Choroid plexus epithelial cell (primary cell): ENCODE results near the gene PRDM4.
A peak's percentile ranks its signal among the peaks of the same experiment; 100 is the strongest.

Experiments used
- DNase-seq: peaks from one replicate; pipeline ENCODE4 v3.0.0-alpha.2; 2010; ENCODE audit warnings: low read depth
- H3K4me3 ChIP-seq: 2 replicates; pipeline ENCODE4 v1.5.1; 2011; ENCODE audit warnings: low read depth, mild to moderate bottlenecking, control low read depth, low read length, moderate library complexity
- TF ChIP-seq, protein P1 (sequence below): conservative IDR thresholded peaks from 2 replicates; pipeline ENCODE4 v1.5.1; 2011; ENCODE audit warnings: low read depth, mild to moderate bottlenecking, control low read depth, inconsistent platforms, low read length, moderate library complexity

PRDM4 gene, protein sequence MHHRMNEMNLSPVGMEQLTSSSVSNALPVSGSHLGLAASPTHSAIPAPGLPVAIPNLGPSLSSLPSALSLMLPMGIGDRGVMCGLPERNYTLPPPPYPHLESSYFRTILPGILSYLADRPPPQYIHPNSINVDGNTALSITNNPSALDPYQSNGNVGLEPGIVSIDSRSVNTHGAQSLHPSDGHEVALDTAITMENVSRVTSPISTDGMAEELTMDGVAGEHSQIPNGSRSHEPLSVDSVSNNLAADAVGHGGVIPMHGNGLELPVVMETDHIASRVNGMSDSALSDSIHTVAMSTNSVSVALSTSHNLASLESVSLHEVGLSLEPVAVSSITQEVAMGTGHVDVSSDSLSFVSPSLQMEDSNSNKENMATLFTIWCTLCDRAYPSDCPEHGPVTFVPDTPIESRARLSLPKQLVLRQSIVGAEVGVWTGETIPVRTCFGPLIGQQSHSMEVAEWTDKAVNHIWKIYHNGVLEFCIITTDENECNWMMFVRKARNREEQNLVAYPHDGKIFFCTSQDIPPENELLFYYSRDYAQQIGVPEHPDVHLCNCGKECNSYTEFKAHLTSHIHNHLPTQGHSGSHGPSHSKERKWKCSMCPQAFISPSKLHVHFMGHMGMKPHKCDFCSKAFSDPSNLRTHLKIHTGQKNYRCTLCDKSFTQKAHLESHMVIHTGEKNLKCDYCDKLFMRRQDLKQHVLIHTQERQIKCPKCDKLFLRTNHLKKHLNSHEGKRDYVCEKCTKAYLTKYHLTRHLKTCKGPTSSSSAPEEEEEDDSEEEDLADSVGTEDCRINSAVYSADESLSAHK

DNA sequence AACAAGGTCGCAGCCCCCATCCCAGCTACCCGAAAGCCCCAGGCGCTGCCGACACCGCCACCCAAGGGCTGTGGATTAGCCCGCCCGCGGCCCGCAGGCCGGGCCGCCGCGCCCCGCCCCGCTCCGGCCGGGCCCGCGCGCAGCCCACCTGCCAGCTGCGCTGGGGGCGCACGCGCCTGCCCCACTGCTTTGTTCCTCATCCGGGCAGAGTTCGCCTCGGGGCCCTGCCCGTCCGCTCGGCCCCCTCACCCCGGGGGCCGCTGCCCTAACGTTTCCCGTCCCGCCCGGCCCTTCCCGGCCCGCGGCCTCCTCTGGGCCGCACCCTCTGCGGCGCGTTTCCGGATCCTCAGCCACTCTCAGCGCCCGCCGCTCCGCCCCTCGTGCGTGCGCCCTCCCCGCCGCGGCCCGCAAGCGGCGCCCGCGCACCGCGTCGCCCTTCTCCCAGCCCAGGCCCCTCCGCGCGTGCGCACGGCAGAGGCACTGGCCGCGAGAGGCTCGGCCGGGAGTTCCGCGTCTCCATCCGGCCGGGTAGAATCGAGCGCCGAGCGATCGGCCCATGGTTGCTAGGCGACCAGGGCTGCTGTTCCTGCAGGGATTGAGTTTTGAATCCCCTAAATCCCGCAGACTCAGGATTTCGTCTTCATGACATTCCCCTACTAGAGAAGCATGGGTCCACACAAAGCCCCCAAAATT lies at the start of gene PRDM4:
TSS of gene PRDM4 (minus strand) at position 329 of the 693 bp plus-strand sequence. CDS start 622 bp downstream, outside the sequence.
- H3K4me3 ChIP-seq, result peak within 1 kb of the TSS; percentile 93
- TF ChIP-seq, protein P1, sequence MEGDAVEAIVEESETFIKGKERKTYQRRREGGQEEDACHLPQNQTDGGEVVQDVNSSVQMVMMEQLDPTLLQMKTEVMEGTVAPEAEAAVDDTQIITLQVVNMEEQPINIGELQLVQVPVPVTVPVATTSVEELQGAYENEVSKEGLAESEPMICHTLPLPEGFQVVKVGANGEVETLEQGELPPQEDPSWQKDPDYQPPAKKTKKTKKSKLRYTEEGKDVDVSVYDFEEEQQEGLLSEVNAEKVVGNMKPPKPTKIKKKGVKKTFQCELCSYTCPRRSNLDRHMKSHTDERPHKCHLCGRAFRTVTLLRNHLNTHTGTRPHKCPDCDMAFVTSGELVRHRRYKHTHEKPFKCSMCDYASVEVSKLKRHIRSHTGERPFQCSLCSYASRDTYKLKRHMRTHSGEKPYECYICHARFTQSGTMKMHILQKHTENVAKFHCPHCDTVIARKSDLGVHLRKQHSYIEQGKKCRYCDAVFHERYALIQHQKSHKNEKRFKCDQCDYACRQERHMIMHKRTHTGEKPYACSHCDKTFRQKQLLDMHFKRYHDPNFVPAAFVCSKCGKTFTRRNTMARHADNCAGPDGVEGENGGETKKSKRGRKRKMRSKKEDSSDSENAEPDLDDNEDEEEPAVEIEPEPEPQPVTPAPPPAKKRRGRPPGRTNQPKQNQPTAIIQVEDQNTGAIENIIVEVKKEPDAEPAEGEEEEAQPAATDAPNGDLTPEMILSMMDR, result no peak
- peak; percentile 96 for DNase-seq

DNA sequence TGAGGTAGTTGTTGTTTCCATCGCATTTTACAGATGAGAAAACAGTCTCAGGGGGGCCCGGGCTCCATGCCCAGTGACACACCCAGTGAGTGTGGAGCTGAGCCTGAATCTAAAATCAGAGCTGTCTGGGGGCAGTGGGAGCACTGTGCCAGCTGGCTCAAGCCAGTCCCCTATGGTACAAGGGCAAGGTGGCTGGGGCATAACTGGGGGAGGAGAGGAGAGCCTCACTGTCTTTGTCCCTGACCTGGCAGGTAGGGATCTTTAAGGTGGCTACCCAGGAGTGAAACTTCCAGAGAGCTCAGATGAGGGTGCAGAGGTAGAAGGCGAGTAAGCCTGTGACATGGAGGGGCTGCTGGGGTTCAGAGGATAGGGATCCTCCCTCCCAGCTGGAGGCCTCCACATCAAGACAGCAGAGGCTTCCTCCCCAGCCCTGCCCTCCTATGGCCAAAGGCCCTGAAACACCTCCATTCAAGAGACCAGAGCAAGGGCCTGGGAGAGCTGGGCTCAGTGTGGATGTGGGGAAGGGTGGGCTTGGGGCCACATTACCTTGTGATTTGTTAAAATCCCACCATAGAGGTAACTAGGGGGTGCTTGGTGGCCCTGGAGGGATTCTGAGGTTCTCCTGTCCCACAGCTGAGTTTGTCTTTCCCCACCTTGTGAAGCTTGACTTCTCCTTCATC lies 46.7 kb upstream of the PRDM4 start:
- no peak overlapping the region for H3K4me3 ChIP-seq
- no peak for DNase-seq

DNA sequence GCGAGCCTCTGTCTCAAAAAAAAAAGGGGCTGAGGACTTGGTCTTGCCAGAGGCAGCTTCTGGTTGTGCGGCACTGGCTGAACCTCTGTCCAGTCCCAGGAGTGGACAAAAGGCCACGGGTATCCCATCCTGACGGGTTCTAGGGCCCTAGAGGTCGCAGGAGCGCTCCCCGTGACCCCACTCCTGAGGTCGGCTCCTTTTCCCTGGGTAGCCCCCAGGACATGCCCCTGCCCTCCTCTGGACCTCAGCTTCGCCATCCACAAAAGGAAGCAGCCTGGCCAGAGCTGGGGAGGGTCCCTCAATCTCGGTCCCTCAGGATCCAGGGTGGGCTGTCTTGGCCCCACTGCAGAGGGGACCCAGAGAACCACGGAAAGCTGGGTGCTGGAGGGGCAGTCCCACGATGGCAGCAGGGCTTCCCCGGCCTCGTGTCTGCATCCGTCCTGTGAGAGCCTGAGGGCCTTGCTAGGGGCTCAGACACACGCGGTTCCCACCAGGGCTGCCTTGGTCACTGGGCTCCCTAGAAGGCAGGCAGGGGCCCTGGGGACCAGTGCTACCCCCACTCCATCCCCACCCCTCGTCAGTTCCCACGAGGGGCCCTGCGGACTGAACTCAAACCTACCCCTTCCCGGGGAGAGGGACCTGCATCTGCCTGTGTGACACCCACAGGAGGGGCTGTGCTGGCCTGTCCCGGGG lies 44.7 kb upstream of the PRDM4 start:
- DNase-seq, result no peak
- H3K4me3 ChIP-seq, result no peak overlapping the region
- TF ChIP-seq, protein P1, result no peak

More for the DNA sequence above, 46.7 kb upstream of the PRDM4 start:
- TF ChIP-seq, protein P1, result no peak

DNA sequence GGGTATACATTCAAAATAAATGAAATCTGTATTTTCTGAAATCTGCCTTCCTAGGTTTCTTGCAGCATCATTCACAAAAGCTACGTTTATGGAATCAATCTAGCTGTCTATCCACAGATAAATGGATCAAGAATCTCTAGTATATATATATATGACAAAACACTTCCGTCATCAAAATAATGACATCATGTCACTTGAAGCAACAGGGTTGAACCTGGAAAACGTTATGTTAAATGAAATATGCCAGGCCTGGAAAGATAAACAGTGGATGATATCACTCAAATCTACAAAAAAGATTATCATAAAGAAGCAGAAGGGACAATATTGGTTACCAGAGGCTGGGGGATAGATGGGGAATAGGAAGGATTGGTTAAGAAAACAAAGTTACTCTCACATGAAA lies 42.2 kb upstream of the PRDM4 start:
- TF ChIP-seq, protein P1, result no peak
- H3K4me3 ChIP-seq, result no peak overlapping the region
- no peak for DNase-seq

DNA sequence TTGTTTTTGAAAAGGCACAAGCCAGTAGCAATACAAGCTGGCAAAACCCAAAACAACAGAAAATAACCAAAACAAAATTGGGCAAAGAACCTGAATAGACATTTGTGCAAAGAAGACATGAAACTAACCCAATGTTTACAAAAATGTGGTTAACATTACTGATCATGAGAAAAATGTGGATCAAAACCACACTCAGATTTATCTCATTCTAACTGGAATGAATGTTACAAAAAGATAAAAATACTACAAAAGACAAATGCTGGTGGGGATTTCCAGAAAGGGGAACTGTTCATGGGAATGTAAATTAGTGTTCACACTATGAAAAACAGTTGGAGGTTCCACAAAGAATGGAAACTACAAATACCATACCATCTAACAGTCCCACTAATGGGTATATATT lies 40.2 kb upstream of the PRDM4 start:
- TF ChIP-seq, protein P1, result no peak
- DNase-seq, result peak; percentile 47

DNA sequence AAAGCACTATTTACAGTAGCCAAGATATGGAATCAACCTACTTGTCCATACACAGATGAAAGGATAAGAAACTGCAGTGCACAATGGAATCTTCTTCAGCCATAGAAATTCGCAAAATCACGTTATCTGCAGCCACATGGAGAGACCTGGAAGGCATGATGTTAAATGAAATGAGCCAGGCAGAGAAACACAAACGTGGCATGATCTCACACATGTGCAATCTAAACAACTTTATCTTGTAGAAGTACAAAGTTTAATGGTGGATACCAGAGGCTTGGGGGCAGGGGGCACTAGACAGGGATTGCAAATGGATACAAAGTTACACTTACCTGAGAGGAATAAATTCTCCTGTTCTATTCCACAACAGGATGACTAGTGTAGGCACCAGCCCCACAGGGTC lies 37.6 kb upstream of the PRDM4 start:
- no peak for DNase-seq
- H3K4me3 ChIP-seq, result no peak overlapping the region
- TF ChIP-seq, protein P1, result no peak

More for the DNA sequence above, 40.2 kb upstream of the PRDM4 start:
- no peak overlapping the region for H3K4me3 ChIP-seq
